Epithelial cell of esophagus (primary cell): Measurements from ENCODE around the gene PARD3B.

Experiments
- DNase-seq: peaks from one replicate; pipeline ENCODE4 v3.0.0; 2010; ENCODE audit warnings: low read depth
- H3K4me3 ChIP-seq: 2 replicates; pipeline ENCODE4 v1.5.1; 2011; ENCODE audit warnings: mild to moderate bottlenecking, low read length, control low read depth
- CTCF ChIP-seq: IDR thresholded peaks from 2 replicates; pipeline ENCODE4 v1.5.1; 2011; ENCODE audit warnings: low read depth, mild to moderate bottlenecking, low read length, control low read depth, inconsistent platforms; ENCODE audit not compliant: insufficient read depth; ENCODE audit errors: missing control alignments

The PARD3B gene

DNA sequence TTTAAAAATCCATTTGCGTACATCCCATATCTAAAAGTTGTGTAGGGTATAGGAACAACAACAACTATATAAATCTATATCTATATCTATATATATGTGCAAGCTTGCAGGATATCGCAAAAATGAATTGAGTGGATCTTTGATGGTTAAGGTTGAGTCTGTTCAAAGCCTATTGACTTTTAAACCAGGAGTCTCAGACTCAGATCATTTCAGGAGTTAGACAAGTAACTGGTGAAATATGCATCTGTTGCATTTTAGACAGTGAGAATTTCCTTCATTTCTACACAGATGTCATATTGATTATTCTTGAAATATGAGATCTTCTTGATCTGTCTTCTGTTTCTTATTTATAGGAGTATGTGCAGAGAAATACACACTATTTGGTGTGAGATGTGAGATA lies 66.5 kb downstream of the PARD3B start:
- TF ChIP-seq CTCF = no peak
- no peak for DNase-seq
- H3K4me3 ChIP-seq = no peak overlapping the region

DNA sequence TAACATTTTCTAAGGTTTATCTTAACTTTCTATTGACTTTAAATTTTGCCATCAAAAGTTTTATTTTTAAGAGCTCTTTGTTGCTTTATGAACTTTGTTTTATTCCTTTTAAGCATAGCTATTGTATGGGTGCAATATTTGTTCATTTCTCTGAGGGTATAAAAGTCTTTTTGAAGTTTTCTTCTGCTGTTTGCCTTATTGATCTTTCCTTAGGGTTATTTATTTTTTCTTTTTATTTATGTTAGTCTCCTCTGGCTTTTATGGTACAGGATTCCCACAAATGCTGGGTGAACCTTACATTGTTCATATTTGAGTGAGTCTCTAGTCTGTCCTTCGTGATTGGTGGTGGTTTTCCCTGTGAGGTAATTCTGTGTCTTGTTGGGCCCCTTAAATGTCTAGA lies 68.4 kb downstream of the PARD3B start:
- H3K4me3 ChIP-seq = no peak overlapping the region
- DNase-seq = no peak
- no peak for TF ChIP-seq CTCF

- DNase-seq = no peak
- H3K4me3 ChIP-seq = no peak overlapping the region
- no peak for TF ChIP-seq CTCF
These were observed 70.2 kb downstream of the PARD3B start for GRCh38 chr2:204615456-204615855.

GRCh38 chr2:204625135-204625534 lies 79.9 kb downstream of the PARD3B start:
- no peak overlapping the region for H3K4me3 ChIP-seq
- TF ChIP-seq CTCF = peak; percentile 56
- peak; percentile 52 for DNase-seq

DNA sequence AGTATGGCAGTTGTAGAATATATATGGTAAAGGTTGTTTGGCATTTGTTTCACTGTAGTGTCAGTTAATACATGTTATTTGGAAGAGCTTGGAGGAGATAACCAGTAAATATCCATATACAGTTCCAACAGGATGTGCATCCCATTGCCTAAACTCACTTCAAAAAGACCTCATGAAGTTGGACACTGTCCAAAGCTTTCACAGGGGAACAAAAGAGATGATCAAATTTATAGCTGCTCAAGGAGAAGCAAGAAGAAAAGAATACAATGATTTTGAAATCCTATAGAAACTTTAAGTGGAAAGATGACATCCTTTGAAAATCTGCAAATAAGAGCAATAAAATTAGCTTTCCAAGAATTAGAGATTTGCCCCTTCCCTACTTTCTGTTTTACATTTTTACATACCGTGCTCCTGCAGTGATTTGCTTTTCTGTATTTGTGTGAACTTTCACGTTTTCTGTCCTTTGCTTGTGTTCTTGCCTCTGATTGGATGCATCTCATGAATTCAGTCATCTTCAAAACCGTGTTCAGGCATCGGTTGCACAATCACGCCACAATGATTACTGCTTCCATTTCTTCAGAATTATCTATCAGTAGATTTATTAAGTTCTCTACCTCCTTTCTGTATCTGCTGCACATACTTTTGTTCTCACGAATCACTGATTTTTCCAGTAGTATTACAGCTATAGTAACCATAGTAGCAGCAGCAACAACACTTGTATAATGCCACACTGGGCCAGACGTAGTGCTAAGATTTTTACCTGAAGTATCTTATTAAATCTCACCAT lies 83.8 kb downstream of the PARD3B start:
- DNase-seq = no peak
- no peak overlapping the region for H3K4me3 ChIP-seq
- TF ChIP-seq CTCF = no peak

GRCh38 chr2:204632410-204632809 lies 87.1 kb downstream of the PARD3B start:
- H3K4me3 ChIP-seq = no peak overlapping the region
- no peak for DNase-seq
- TF ChIP-seq CTCF = no peak

GRCh38 chr2:204634564-204634963 lies 89.3 kb downstream of the PARD3B start:
- DNase-seq = no peak
- no peak for TF ChIP-seq CTCF
- no peak overlapping the region for H3K4me3 ChIP-seq
